Calu3 (cell line): ENCODE measurements around the gene SOAT1. TPM values are rescaled to one million over a fixed set of nuclear protein-coding genes. Genes with fewer than 3 reads are reported as not detected.

Experiments used
- BruUV-seq: library from RNA; stranded (reverse); fragments of 400-500 nt; replicated peaks from 2 replicates; lab custom pipeline; 2021; lab: Mats Ljungman, UMichigan
- CTCF ChIA-PET: fragments of 300-600 bp; sonication (Branson Sonifier 250); formaldehyde crosslinking; loops from one replicate; lab custom pipeline; 2022; ENCODE audit warnings: antibody characterized with exemption; lab: Charles Lee
- DNase-seq: peaks from one replicate; pipeline ENCODE4 v3.0.0; 2022
- H3K27ac Mint-ChIP-seq: one replicate; pipeline ENCODE4 v1.8.0; 2022; ENCODE audit warnings: mixed read lengths; ENCODE audit not compliant: unreplicated experiment
- H3K27me3 Mint-ChIP-seq: one replicate; pipeline ENCODE4 v1.8.0; 2022; ENCODE audit warnings: mixed read lengths; ENCODE audit not compliant: unreplicated experiment
- H3K36me3 Mint-ChIP-seq: one replicate; pipeline ENCODE4 v1.8.0; 2022; ENCODE audit warnings: mild to moderate bottlenecking, moderate library complexity, mixed read lengths; ENCODE audit not compliant: insufficient read depth, unreplicated experiment
- H3K4me1 Mint-ChIP-seq: one replicate; pipeline ENCODE4 v1.8.0; 2022; ENCODE audit warnings: mild to moderate bottlenecking, low read depth, mixed read lengths; ENCODE audit not compliant: unreplicated experiment
- H3K4me3 Mint-ChIP-seq: one replicate; pipeline ENCODE4 v1.8.0; 2022; ENCODE audit warnings: mild to moderate bottlenecking, low read depth, moderate library complexity, mixed read lengths; ENCODE audit not compliant: unreplicated experiment
- H3K9me3 Mint-ChIP-seq: one replicate; pipeline ENCODE4 v1.8.0; 2022; ENCODE audit warnings: low read depth, mixed read lengths; ENCODE audit not compliant: unreplicated experiment
- CTCF ChIP-seq: fragments of 200-600 bp; IDR thresholded peaks from one replicate; pipeline ENCODE4 v1.8.0; 2022; ENCODE audit warnings: antibody characterized with exemption; ENCODE audit not compliant: unreplicated experiment
- intact Hi-C: fragments of 100-400 bp; cut with micrococcal nuclease; formaldehyde crosslinking; loops from one replicate; pipeline ENCODE4 v1.10.0; 2022; ENCODE audit not compliant: unreplicated experiment
- total RNA-seq: library from RNA; stranded (reverse); gene quantifications from 2 replicates; pipeline ENCODE4 v1.2.3, GENCODE V29; 2022

The SOAT1 gene
- total RNA-seq, 1 experiment from 2014 or later: 190 TPM

GRCh38 chr1:179334440-179334839 is 40.8 kb downstream of the SOAT1 start:
- CTCF ChIA-PET: no interaction called here
- no peak for TF ChIP-seq CTCF
- Mint-ChIP-seq H3K4me3 (no peak overlapping the region), H3K27me3 (no peaks in the 10 kb centered on the region), H3K9me3 (no peaks in the 10 kb centered on the region), H3K27ac (no peak overlapping the region), H3K4me1 (peaks cover 22% of the 10 kb centered on the region), H3K36me3 (peaks cover 29% of the 10 kb centered on the region)
- no TSS peak for BruUV-seq
- intact Hi-C loops: loop anchor here (5.0 kb wide), 1 partner anchor 37 kb away; no protein-coding TSS in a partner anchor
- DNase-seq: no peak

- no peak for DNase-seq
- H3K27ac Mint-ChIP-seq: no peak overlapping the region
- H3K27me3 Mint-ChIP-seq: no peaks in the 10 kb centered on the region
- no peaks in the 10 kb centered on the region for H3K9me3 Mint-ChIP-seq
- no peak for TF ChIP-seq CTCF
- no peaks in the 10 kb centered on the region for H3K4me1 Mint-ChIP-seq
- peaks cover 34% of the 10 kb centered on the region for H3K36me3 Mint-ChIP-seq
- no TSS peak for BruUV-seq
- CTCF ChIA-PET: no interaction called here
- intact Hi-C loops: no loop called here
- no peak overlapping the region for H3K4me3 Mint-ChIP-seq
These were observed 43.7 kb downstream of the SOAT1 start for GRCh38 chr1:179337288-179337687.

- no peak overlapping the region for H3K27ac Mint-ChIP-seq
- no TSS peak for BruUV-seq
- intact Hi-C loops: no loop called here
These were observed 44.5 kb downstream of the SOAT1 start for GRCh38 chr1:179337942-179338560.

GRCh38 chr1:179340918-179341317 is 47.3 kb downstream of the SOAT1 start:
- peaks cover 43% of the 10 kb centered on the region for H3K36me3 Mint-ChIP-seq
- H3K4me3 Mint-ChIP-seq: no peak overlapping the region
- H3K4me1 Mint-ChIP-seq: no peaks in the 10 kb centered on the region
- no peak for DNase-seq
- CTCF ChIA-PET: no interaction called here
- no peaks in the 10 kb centered on the region for H3K27me3 Mint-ChIP-seq
- intact Hi-C loops: no loop called here
- no TSS peak for BruUV-seq
- TF ChIP-seq CTCF: no peak
- peak overlapping the region; percentile 21 for H3K27ac Mint-ChIP-seq
- no peaks in the 10 kb centered on the region for H3K9me3 Mint-ChIP-seq

More at GRCh38 chr1:179337942-179338560, 44.5 kb downstream of the SOAT1 start:
- H3K9me3 Mint-ChIP-seq: no peaks in the 10 kb centered on the region
- H3K4me1 Mint-ChIP-seq: no peaks in the 10 kb centered on the region
- H3K27me3 Mint-ChIP-seq: no peaks in the 10 kb centered on the region
- no peak for TF ChIP-seq CTCF
- no peak overlapping the region for H3K4me3 Mint-ChIP-seq
- CTCF ChIA-PET: no interaction called here
- no peak for DNase-seq
- peaks cover 35% of the 10 kb centered on the region for H3K36me3 Mint-ChIP-seq
